ENCODE measurements around the gene POLR1E.
"Not testable (repeated sequence)": the region's sequence is repeated elsewhere in the genome, so short reads cannot be mapped to it uniquely, and the experiment has no call there.

Gene POLR1E

GRCh38 chr9:37474438-37474837 lies 11.3 kb upstream of the POLR1E start:
- peaks cover 5% of the 10 kb centered on the region for H3K9me3 Mint-ChIP-seq
- no peak for DNase-seq
- no peaks in the 10 kb centered on the region for H3K36me3 Mint-ChIP-seq (ENCODE audit: low read depth)
- H3K27me3 Mint-ChIP-seq = peaks cover 17% of the 10 kb centered on the region
- no peak overlapping the region for H3K4me3 Mint-ChIP-seq
- no peak overlapping the region for H3K27ac Mint-ChIP-seq
- peaks cover 13% of the 10 kb centered on the region for H3K4me1 Mint-ChIP-seq (ENCODE audit: low read depth)

DNA sequence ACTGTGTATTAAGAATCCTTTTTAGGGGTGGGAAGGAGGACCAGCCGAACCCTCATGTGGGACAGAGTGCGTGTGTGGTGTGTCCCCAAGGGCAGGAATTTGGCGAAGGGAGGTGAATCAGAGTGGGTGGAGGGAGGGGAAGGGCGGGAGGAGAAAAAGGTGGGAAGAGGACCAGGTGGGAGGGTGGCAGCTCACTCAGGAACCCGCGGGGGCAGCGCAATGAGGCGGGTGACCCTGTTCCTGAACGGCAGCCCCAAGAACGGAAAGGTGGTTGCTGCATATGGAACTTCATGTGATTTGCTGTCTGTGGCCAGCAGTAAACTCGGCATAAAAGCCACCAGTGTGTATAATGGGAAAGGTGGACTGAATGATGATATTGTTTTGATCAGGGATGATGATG lies 8.8 kb upstream of the POLR1E start:
- H3K4me1 Mint-ChIP-seq (ENCODE audit: low read depth) = peaks cover 9% of the 10 kb centered on the region
- H3K4me3 Mint-ChIP-seq = no peak overlapping the region
- peaks cover 5% of the 10 kb centered on the region for H3K9me3 Mint-ChIP-seq
- peaks cover 30% of the 10 kb centered on the region for H3K27me3 Mint-ChIP-seq
- no peaks in the 10 kb centered on the region for H3K36me3 Mint-ChIP-seq (ENCODE audit: low read depth)
- no peak overlapping the region for H3K27ac Mint-ChIP-seq
- DNase-seq = no peak

DNA sequence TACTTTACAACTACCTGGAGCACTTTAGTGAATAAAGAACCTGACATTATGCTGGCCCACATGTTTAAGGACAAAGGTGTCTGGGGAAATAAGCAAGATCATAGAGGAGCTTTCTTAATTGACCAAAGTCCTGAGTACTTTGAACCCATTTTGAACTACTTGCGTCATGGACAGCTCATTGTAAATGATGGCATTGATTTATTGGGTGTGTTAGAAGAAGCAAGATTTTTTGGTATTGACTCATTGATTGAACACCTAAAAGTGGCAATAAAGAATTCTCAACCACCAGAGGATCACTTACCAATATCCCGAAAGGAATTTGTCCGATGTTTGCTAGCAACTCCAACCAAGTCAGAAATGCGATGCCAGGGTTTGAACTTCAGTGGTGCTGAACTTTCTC lies 8.3 kb upstream of the POLR1E start:
- H3K4me1 Mint-ChIP-seq (ENCODE audit: low read depth); H3K9me3 Mint-ChIP-seq; H3K4me3 Mint-ChIP-seq: not testable (repeated sequence)

GRCh38 chr9:37477987-37478619 lies 7.6 kb upstream of the POLR1E start:
- not testable (repeated sequence) for H3K27ac Mint-ChIP-seq; H3K4me1 Mint-ChIP-seq (ENCODE audit: low read depth); H3K36me3 Mint-ChIP-seq (ENCODE audit: low read depth); H3K4me3 Mint-ChIP-seq; DNase-seq; H3K9me3 Mint-ChIP-seq
- H3K27me3 Mint-ChIP-seq = peaks cover 32% of the 10 kb centered on the region

More for the DNA sequence above, 8.3 kb upstream of the POLR1E start:
- peaks cover 32% of the 10 kb centered on the region for H3K27me3 Mint-ChIP-seq
- H3K36me3 Mint-ChIP-seq (ENCODE audit: low read depth); H3K27ac Mint-ChIP-seq; DNase-seq: not testable (repeated sequence)

DNA sequence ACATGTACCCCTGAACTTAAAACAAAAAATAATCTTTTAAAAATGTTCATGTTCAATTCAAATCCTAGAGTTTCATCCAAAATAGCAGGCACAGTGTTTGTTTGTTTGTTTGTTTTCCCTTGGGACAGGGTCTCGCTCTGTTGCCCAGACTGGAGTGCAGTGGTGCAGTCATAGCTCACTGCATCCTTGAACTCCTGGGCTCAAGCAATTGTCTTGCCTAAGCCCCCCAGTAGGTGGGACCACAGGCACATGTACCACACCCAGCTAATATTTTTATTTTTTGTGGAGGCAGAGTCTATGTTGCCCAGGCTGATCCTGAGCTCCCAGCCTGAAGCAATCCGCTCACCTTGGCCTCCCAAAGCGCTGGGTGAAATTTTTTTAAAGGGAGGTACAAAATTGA lies 5.0 kb upstream of the POLR1E start:
- Mint-ChIP-seq H3K9me3 (no peaks in the 10 kb centered on the region), H3K36me3 (ENCODE audit: low read depth) (no peaks in the 10 kb centered on the region), H3K4me3 (no peak overlapping the region), H3K4me1 (ENCODE audit: low read depth) (peaks cover 10% of the 10 kb centered on the region), H3K27ac (no peak overlapping the region), H3K27me3 (peaks cover 30% of the 10 kb centered on the region)
- DNase-seq = no peak

DNA sequence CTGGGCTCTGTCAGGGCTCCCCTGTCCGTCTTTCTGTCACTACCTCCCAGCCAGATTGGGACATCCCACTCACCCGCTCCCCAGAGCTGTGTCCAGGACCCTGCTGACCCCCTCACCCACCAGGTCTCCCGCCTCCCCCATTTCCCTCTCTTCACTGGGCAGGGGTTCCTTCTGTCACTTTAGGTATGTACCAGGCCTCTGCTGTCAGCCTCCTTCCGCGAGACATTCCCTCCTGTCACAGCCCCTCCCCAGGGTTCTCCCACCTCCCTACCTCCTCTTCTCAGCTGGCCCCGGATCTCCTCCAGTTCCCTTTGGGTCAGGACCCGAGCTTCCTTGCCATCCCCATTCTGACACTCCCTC lies 488 bp downstream of the POLR1E start:
- Mint-ChIP-seq H3K4me3 (peak overlapping the region; percentile 91), H3K9me3 (no peaks in the 10 kb centered on the region), H3K4me1 (ENCODE audit: low read depth) (peaks cover 48% of the 10 kb centered on the region), H3K27me3 (peaks cover 8% of the 10 kb centered on the region), H3K27ac (peak overlapping the region; percentile 94), H3K36me3 (ENCODE audit: low read depth) (peaks cover 53% of the 10 kb centered on the region)
- no peak for DNase-seq

GRCh38 chr9:37486616-37487548 lies 1.1 kb downstream of the POLR1E start:
- H3K9me3 Mint-ChIP-seq = no peaks in the 10 kb centered on the region
- peak overlapping the region; percentile 91 for H3K4me3 Mint-ChIP-seq
- peaks cover 59% of the 10 kb centered on the region for H3K36me3 Mint-ChIP-seq (ENCODE audit: low read depth)
- H3K27ac Mint-ChIP-seq = peak overlapping the region; percentile 94
- no peak for DNase-seq
- peaks cover 49% of the 10 kb centered on the region for H3K4me1 Mint-ChIP-seq (ENCODE audit: low read depth)
- peaks cover 2% of the 10 kb centered on the region for H3K27me3 Mint-ChIP-seq

DNA sequence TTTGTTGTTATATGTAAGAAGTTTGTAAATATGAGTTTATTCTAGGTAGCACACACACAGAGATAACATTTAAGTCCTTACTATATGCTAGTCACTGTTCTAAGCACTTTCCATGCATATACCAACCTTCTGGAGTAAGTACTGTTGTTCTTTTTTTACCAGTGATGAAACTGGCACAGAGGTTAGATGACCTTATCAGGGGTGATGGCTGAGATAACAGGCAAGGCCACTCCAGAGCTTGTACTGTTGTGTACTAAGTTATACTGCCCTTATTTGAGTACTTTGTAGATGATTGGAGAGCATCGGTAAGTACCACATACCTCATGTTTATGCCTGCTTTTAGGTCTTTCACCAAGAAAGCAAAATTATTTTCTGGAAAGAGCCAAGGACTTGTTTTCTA lies 6.2 kb downstream of the POLR1E start:
- Mint-ChIP-seq H3K4me3 (no peak overlapping the region), H3K27ac (peak overlapping the region; percentile 40), H3K36me3 (ENCODE audit: low read depth) (peaks cover 95% of the 10 kb centered on the region), H3K27me3 (no peaks in the 10 kb centered on the region), H3K4me1 (ENCODE audit: low read depth) (peaks cover 40% of the 10 kb centered on the region), H3K9me3 (no peaks in the 10 kb centered on the region)
- no peak for DNase-seq

DNA sequence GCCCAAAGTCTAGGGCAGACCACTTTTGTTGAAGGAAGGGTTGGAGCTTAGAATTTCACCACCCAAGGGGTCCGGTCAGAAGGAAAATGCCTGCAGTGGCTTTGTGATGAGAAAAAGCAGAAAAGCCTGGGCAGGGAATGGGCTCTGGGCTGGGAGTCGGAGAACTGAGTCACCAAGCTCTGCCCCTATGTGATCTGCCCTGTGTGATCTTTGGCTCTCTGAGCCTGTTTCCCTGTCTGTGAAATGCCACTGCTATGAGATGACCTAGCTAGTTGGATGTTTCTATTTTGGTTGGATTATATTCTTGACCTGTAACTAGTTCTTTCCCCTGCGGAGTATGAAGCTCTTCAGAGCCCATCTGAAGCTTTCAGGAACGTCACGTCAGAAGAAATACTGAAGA lies 9.8 kb downstream of the POLR1E start:
- Mint-ChIP-seq H3K4me3 (no peak overlapping the region), H3K27ac (peak overlapping the region; percentile 14), H3K9me3 (no peaks in the 10 kb centered on the region), H3K4me1 (ENCODE audit: low read depth) (peaks cover 12% of the 10 kb centered on the region), H3K36me3 (ENCODE audit: low read depth) (peaks cover 95% of the 10 kb centered on the region), H3K27me3 (no peaks in the 10 kb centered on the region)
- DNase-seq = no peak

GRCh38 chr9:37496020-37496419 lies 10.3 kb downstream of the POLR1E start:
- peaks cover 7% of the 10 kb centered on the region for H3K4me1 Mint-ChIP-seq (ENCODE audit: low read depth)
- H3K4me3 Mint-ChIP-seq = no peak overlapping the region
- no peak for DNase-seq
- no peaks in the 10 kb centered on the region for H3K27me3 Mint-ChIP-seq
- H3K9me3 Mint-ChIP-seq = no peaks in the 10 kb centered on the region
- peak overlapping the region; percentile 14 for H3K27ac Mint-ChIP-seq
- peaks cover 95% of the 10 kb centered on the region for H3K36me3 Mint-ChIP-seq (ENCODE audit: low read depth)

GRCh38 chr9:37497320-37497719 lies 11.6 kb downstream of the POLR1E start:
- peaks cover 95% of the 10 kb centered on the region for H3K36me3 Mint-ChIP-seq (ENCODE audit: low read depth)
- no peak overlapping the region for H3K27ac Mint-ChIP-seq
- H3K4me3 Mint-ChIP-seq = no peak overlapping the region
- H3K9me3 Mint-ChIP-seq = no peaks in the 10 kb centered on the region
- H3K27me3 Mint-ChIP-seq = no peaks in the 10 kb centered on the region
- peaks cover 12% of the 10 kb centered on the region for H3K4me1 Mint-ChIP-seq (ENCODE audit: low read depth)
- no peak for DNase-seq

DNA sequence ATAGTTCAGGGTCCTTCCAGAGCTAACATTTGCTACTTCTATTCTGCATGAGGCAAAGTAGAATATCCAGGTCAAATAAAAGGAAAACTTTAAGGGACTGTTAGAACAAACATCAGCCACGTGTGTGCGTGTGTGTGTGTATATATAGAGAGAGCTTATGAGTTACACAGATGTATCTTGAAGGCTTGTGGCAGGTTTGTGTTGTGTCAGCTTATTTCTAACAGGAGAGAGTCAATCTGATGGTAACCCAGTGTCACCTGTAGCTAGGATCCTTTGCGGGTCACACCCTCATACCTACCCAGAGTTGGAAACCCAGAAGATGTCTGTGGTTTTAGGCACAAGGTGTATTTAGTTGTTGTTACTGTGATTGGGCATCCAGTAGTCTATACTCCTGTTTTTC lies 12.7 kb downstream of the POLR1E start:
- Mint-ChIP-seq H3K36me3 (ENCODE audit: low read depth) (peaks cover 95% of the 10 kb centered on the region), H3K4me3 (no peak overlapping the region), H3K27me3 (no peaks in the 10 kb centered on the region), H3K27ac (no peak overlapping the region), H3K9me3 (no peaks in the 10 kb centered on the region), H3K4me1 (ENCODE audit: low read depth) (peaks cover 24% of the 10 kb centered on the region)
- no peak for DNase-seq

DNA sequence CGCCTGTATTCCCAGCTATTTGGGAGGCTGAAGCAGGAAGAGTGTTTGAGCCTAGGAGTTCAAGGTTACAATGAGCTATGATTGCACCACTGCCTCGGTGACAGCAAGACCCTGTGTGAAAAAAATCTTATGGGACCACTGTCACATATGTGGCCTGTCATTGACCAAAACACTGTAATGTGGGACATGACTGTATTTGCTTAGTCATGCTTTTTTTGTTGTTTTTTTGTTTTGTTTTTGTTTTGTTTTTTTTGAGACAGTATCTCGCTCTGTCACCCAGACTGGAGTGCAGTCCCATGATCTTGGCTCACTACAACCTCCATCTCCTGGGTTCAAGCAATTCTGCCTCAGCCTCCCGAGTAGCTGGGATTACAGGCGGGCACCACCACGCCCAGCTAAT lies 13.5 kb downstream of the POLR1E start:
- H3K27me3 Mint-ChIP-seq = no peaks in the 10 kb centered on the region
- peaks cover 95% of the 10 kb centered on the region for H3K36me3 Mint-ChIP-seq (ENCODE audit: low read depth)
- no peak overlapping the region for H3K4me3 Mint-ChIP-seq

GRCh38 chr9:37501957-37502596 lies 16.3 kb downstream of the POLR1E start:
- Mint-ChIP-seq H3K4me1 (ENCODE audit: low read depth) (peaks cover 35% of the 10 kb centered on the region), H3K27me3 (no peaks in the 10 kb centered on the region), H3K4me3 (no peak overlapping the region), H3K27ac (peak overlapping the region; percentile 32), H3K36me3 (ENCODE audit: low read depth) (peaks cover 98% of the 10 kb centered on the region), H3K9me3 (no peaks in the 10 kb centered on the region)
- DNase-seq = no peak

More for the DNA sequence above, 13.5 kb downstream of the POLR1E start:
- Mint-ChIP-seq H3K27ac (peak overlapping the region; percentile 61), H3K4me1 (ENCODE audit: low read depth) (peaks cover 30% of the 10 kb centered on the region), H3K9me3 (no peaks in the 10 kb centered on the region)
- DNase-seq = no peak

- H3K4me1 Mint-ChIP-seq (ENCODE audit: low read depth) = peaks cover 37% of the 10 kb centered on the region
- peaks cover 99% of the 10 kb centered on the region for H3K36me3 Mint-ChIP-seq (ENCODE audit: low read depth)
- H3K9me3 Mint-ChIP-seq = no peaks in the 10 kb centered on the region
These were observed 18.0 kb downstream of the POLR1E start for GRCh38 chr9:37503736-37504135.

More at GRCh38 chr9:37503736-37504135, 18.0 kb downstream of the POLR1E start:
- Mint-ChIP-seq H3K4me3 (no peak overlapping the region), H3K27ac (peak overlapping the region; percentile 89), H3K27me3 (no peaks in the 10 kb centered on the region)
- DNase-seq = no peak
